ENCODE results near the gene RABEPK. TPM values are rescaled to one million over a fixed set of nuclear protein-coding genes. Genes with fewer than 3 reads are reported as not detected.

The RABEPK gene
- total RNA-seq, 1 experiment from 2014 or later, result 28.1 TPM

- intact Hi-C loops (cut with micrococcal nuclease; ENCODE audit: unreplicated experiment), result loop anchor here (1.0 to 10.0 kb wide), 4 partner anchors 20 to 376 kb away; partner anchors contain the start of genes ARPC5L, GAPVD1, RABEPK and RPL35
- Mint-ChIP-seq H3K27me3 (ENCODE audit: insufficient read depth, unreplicated experiment) (no peaks in the 10 kb centered on the region), H3K36me3 (ENCODE audit: insufficient read depth, unreplicated experiment) (peaks cover 63% of the 10 kb centered on the region), H3K27ac (ENCODE audit: unreplicated experiment) (peak within 1 kb of the TSS; percentile 90), H3K4me3 (ENCODE audit: unreplicated experiment) (peak within 1 kb of the TSS; percentile 93), H3K9me3 (ENCODE audit: unreplicated experiment) (no peaks in the 10 kb centered on the region), H3K4me1 (ENCODE audit: low read depth, unreplicated experiment) (peaks cover 28% of the 10 kb centered on the region)
- Histone ChIP-seq H3K27me3 (replicated peaks; ENCODE audit: control insufficient read depth, insufficient read depth, low read length) (no peaks in the 10 kb centered on the region), H3K4me1 (peaks cover 25% of the 10 kb centered on the region), H3K36me3 (ENCODE audit: control insufficient read depth, insufficient read depth, low read length) (no peaks in the 10 kb centered on the region; the same call in 1 of the 2 replicates), H3K9me3 (no peaks in the 10 kb centered on the region), H3K4me3 (ENCODE audit: low read depth, low read length) (peak within 1 kb of the TSS; percentile 95)
- peak; percentile 99 to 100 for DNase-seq
- TSS peak; percentile 57 for BruUV-seq (replicated peaks)
- TF ChIP-seq CTCF (IDR thresholded peaks at IDR 0.05; ENCODE audit: insufficient read depth in 1 of 2, low read depth in 1 of 2, low read length in 1 of 2, severe bottlenecking in 1 of 2, unreplicated experiment in 1 of 2), result no peak
- CTCF ChIA-PET, result interaction anchor here (0.5 to 2.2 kb wide), 8 partner anchors 15 to 388 kb away, joined by 3 to 10 read pairs (median 4); partner anchors contain the start of genes GAPVD1, RABEPK and WDR38
- POLR2A ChIA-PET, result interaction anchor here (0.6 to 1.7 kb wide), 30 partner anchors 9 to 537 kb away, joined by 3 to 22 read pairs (median 4); partner anchors contain the start of genes GAPVD1, GOLGA1, RABEPK and SCAI
These were observed 40.9 kb downstream of the RABEPK start, which contains the start of gene HSPA5 for GRCh38 chr9:125241000-125241862. Gene HSPA5, minus strand, starts transcription at chr9:125241343. Its CDS starts 217 bp downstream, at chr9:125241126.

GRCh38 chr9:125241863-125242739, 41.8 kb downstream of the RABEPK start:
- H3K9me3 Mint-ChIP-seq (ENCODE audit: unreplicated experiment), result no peaks in the 10 kb centered on the region
- no peaks in the 10 kb centered on the region for H3K27me3 ChIP-seq (replicated peaks; ENCODE audit: control insufficient read depth, insufficient read depth, low read length)
- H3K4me3 ChIP-seq (ENCODE audit: low read depth, low read length), result peak overlapping the region; percentile 70
- H3K27me3 Mint-ChIP-seq (ENCODE audit: insufficient read depth, unreplicated experiment), result no peaks in the 10 kb centered on the region
- peaks cover 23% of the 10 kb centered on the region for H3K4me1 Mint-ChIP-seq (ENCODE audit: low read depth, unreplicated experiment)
- POLR2A ChIA-PET, result interaction anchor here (0.6 to 1.7 kb wide), 27 partner anchors 10 to 538 kb away, joined by 3 to 22 read pairs (median 5); partner anchors contain the start of genes GAPVD1, GOLGA1, RABEPK and SCAI
- CTCF ChIA-PET, result interaction anchor here (0.7 to 2.2 kb wide), 5 partner anchors 14 to 389 kb away, joined by 3 to 10 read pairs (median 4); partner anchors contain the start of genes RABEPK and WDR38
- DNase-seq, result no peak
- H3K36me3 Mint-ChIP-seq (ENCODE audit: insufficient read depth, unreplicated experiment), result peaks cover 54% of the 10 kb centered on the region
- TSS peak; percentile 93 for BruUV-seq (replicated peaks)
- H3K4me1 ChIP-seq, result peaks cover 25% of the 10 kb centered on the region
- TF ChIP-seq CTCF (IDR thresholded peaks at IDR 0.05; ENCODE audit: insufficient read depth in 1 of 2, low read depth in 1 of 2, low read length in 1 of 2, severe bottlenecking in 1 of 2, unreplicated experiment in 1 of 2), result no peak
- H3K9me3 ChIP-seq, result no peaks in the 10 kb centered on the region
- intact Hi-C loops (cut with micrococcal nuclease; ENCODE audit: unreplicated experiment), result loop anchor here (1.0 to 10.0 kb wide), 4 partner anchors 19 to 377 kb away; partner anchors contain the start of genes ARPC5L, GAPVD1, RABEPK and RPL35
- H3K36me3 ChIP-seq (ENCODE audit: control insufficient read depth, insufficient read depth, low read length), result no peaks in the 10 kb centered on the region; the same call in 1 of the 2 replicates
- peak overlapping the region; percentile 93 for H3K4me3 Mint-ChIP-seq (ENCODE audit: unreplicated experiment)
- H3K27ac Mint-ChIP-seq (ENCODE audit: unreplicated experiment), result peak overlapping the region; percentile 90
